OCI-LY1 (cell line): ENCODE measurements around the gene CACNA2D3.

Experiments
- H2AFZ ChIP-seq: fragments of 200-600 bp; sonication (generic), shearing (Covaris generic); 2 replicates; pipeline ENCODE4 v1.6.0; 2014; ENCODE audit warnings: antibody characterized with exemption, mild to moderate bottlenecking, low read length
- H3F3A ChIP-seq: fragments of 200-600 bp; sonication (generic), shearing (Covaris generic); 2 replicates; pipeline ENCODE4 v1.6.0; 2014; ENCODE audit warnings: mild to moderate bottlenecking, antibody characterized with exemption, low read length, moderate library complexity; ENCODE audit not compliant: insufficient read depth
- H3K27ac ChIP-seq: fragments of 200-600 bp; sonication (generic); 2 replicates; pipeline ENCODE4 v1.5.1; 2014; ENCODE audit warnings: low read length, mixed run types, mild to moderate bottlenecking, low read depth; ENCODE audit not compliant: poor library complexity, severe bottlenecking
- H3K27me3 ChIP-seq: fragments of 200-600 bp; sonication (generic); 2 replicates; pipeline ENCODE4 v1.6.0; 2014; ENCODE audit warnings: antibody characterized with exemption, mild to moderate bottlenecking, low read length, moderate library complexity; ENCODE audit not compliant: insufficient read depth
- H3K36me3 ChIP-seq: fragments of 200-600 bp; sonication (generic); 2 replicates; pipeline ENCODE4 v1.6.1; 2014; ENCODE audit warnings: mild to moderate bottlenecking, antibody characterized with exemption, low read length, moderate library complexity, mixed read lengths; ENCODE audit not compliant: insufficient read depth
- H3K4me1 ChIP-seq: fragments of 200-600 bp; sonication (generic); 2 replicates; pipeline ENCODE4 v1.5.1; 2014; ENCODE audit warnings: mild to moderate bottlenecking, low read length, moderate library complexity; ENCODE audit not compliant: insufficient read depth, severe bottlenecking
- H3K4me2 ChIP-seq: fragments of 200-600 bp; sonication (generic), shearing (Covaris generic); 2 replicates; pipeline ENCODE4 v1.6.1; 2014; ENCODE audit warnings: low read length
- H3K4me3 ChIP-seq: fragments of 200-600 bp; sonication (generic); 2 replicates; pipeline ENCODE4 v1.5.1; 2014; ENCODE audit warnings: low read length, low read depth, mild to moderate bottlenecking, mixed read lengths; ENCODE audit not compliant: poor library complexity, severe bottlenecking
- H3K79me2 ChIP-seq: fragments of 200-600 bp; shearing (Covaris generic); 2 replicates; pipeline ENCODE4 v1.6.1; 2016; ENCODE audit warnings: mixed run types, low read length, mixed read lengths; ENCODE audit not compliant: insufficient read depth
- H3K9ac ChIP-seq: fragments of 200-600 bp; sonication (generic), shearing (Covaris generic); 2 replicates; pipeline ENCODE4 v1.6.1; 2014; ENCODE audit warnings: mild to moderate bottlenecking, low read length, mixed read lengths
- H3K9me2 ChIP-seq: fragments of 200-600 bp; sonication (generic), shearing (Covaris generic); 2 replicates; pipeline ENCODE4 v1.6.1; 2014; ENCODE audit warnings: low read depth, mild to moderate bottlenecking, low read length, mixed read lengths
- H3K9me3 ChIP-seq: fragments of 200-600 bp; shearing (Covaris generic); 2 replicates; pipeline ENCODE4 v1.6.1; 2014; ENCODE audit warnings: low read length, mixed read lengths
- H4K20me1 ChIP-seq: fragments of 200-600 bp; sonication (generic), shearing (Covaris generic); 2 replicates; pipeline ENCODE4 v1.6.0; 2016; ENCODE audit warnings: mild to moderate bottlenecking, low read length; ENCODE audit not compliant: insufficient read depth
- CTCF ChIP-seq: fragments of 200-600 bp; sonication (generic), shearing (Covaris generic); IDR thresholded peaks from 2 replicates; pipeline ENCODE4 v1.5.1; 2017; ENCODE audit warnings: mild to moderate bottlenecking, antibody characterized with exemption, low read length, moderate library complexity, mixed read lengths
- EZH2 ChIP-seq: fragments of 200-600 bp; sonication (generic), shearing (Covaris generic); IDR thresholded peaks from 2 replicates; pipeline ENCODE4 v1.8.0; 2017; ENCODE audit warnings: borderline replicate concordance, mixed run types, mild to moderate bottlenecking, antibody characterized with exemption, low read length, moderate library complexity, mixed read lengths

The CACNA2D3 gene

GRCh38 chr3:54967731-54968161 is 845.4 kb downstream of the CACNA2D3 start:
- TF ChIP-seq EZH2 (no peak), CTCF (no peak)
- Histone ChIP-seq H3K79me2 (no peaks in the 10 kb centered on the region), H3K9ac (no peak overlapping the region), H3K4me2 (no peak overlapping the region), H3F3A (no peaks in the 10 kb centered on the region), H3K36me3 (no peaks in the 10 kb centered on the region), H3K4me3 (no peak overlapping the region), H2AFZ (no peak overlapping the region), H3K27me3 (no peaks in the 10 kb centered on the region), H3K9me2 (no peaks in the 10 kb centered on the region), H3K9me3 (no peaks in the 10 kb centered on the region), H3K4me1 (no peaks in the 10 kb centered on the region), H3K27ac (no peak overlapping the region), H4K20me1 (no peaks in the 10 kb centered on the region)

- H3K27me3 ChIP-seq: no peaks in the 10 kb centered on the region
- H2AFZ ChIP-seq: no peak overlapping the region
- no peaks in the 10 kb centered on the region for H3F3A ChIP-seq
- no peaks in the 10 kb centered on the region for H3K9me2 ChIP-seq
- no peak for TF ChIP-seq EZH2
- TF ChIP-seq CTCF: no peak
- no peak overlapping the region for H3K4me2 ChIP-seq
- no peaks in the 10 kb centered on the region for H3K36me3 ChIP-seq
- H3K79me2 ChIP-seq: no peaks in the 10 kb centered on the region
- no peaks in the 10 kb centered on the region for H3K4me1 ChIP-seq
- H3K27ac ChIP-seq: no peak overlapping the region
- no peak overlapping the region for H3K9ac ChIP-seq
- no peaks in the 10 kb centered on the region for H4K20me1 ChIP-seq
- H3K9me3 ChIP-seq: no peaks in the 10 kb centered on the region
- no peak overlapping the region for H3K4me3 ChIP-seq
These were observed 846.3 kb downstream of the CACNA2D3 start for GRCh38 chr3:54968546-54969172.

GRCh38 chr3:54969652-54970051 is 847.3 kb downstream of the CACNA2D3 start:
- H3K4me1 ChIP-seq: no peaks in the 10 kb centered on the region
- H3K36me3 ChIP-seq: no peaks in the 10 kb centered on the region
- H3K9me2 ChIP-seq: no peaks in the 10 kb centered on the region
- no peak overlapping the region for H3K4me2 ChIP-seq
- H2AFZ ChIP-seq: no peak overlapping the region
- H4K20me1 ChIP-seq: no peaks in the 10 kb centered on the region
- H3K27ac ChIP-seq: no peak overlapping the region
- H3K4me3 ChIP-seq: no peak overlapping the region
- H3K9ac ChIP-seq: no peak overlapping the region
- no peaks in the 10 kb centered on the region for H3K27me3 ChIP-seq
- no peaks in the 10 kb centered on the region for H3F3A ChIP-seq
- H3K9me3 ChIP-seq: no peaks in the 10 kb centered on the region
- TF ChIP-seq CTCF: no peak
- TF ChIP-seq EZH2: no peak
- H3K79me2 ChIP-seq: no peaks in the 10 kb centered on the region
